ENCODE measurements around the gene FAT4. TPM values are rescaled to one million over a fixed set of nuclear protein-coding genes. Genes with fewer than 3 reads are reported as not detected.

The FAT4 gene
- total and polyA plus RNA-seq, 2 donors (not counting 3 experiments of a cell fraction or from before 2014, with no cell fraction given), result 16.4 to 39.1 TPM

- intact Hi-C loops (cut with micrococcal nuclease) (loop anchor here (10.0 kb wide), 1 partner anchor 1543 kb away; no protein-coding TSS in a partner anchor), dilution Hi-C loops (cut with MboI; ENCODE audit: extremely low pct_ligation_motif_present, low sequenced_read_pairs) (no loop called here)
- no peak for TF ChIP-seq EZH2 (IDR thresholded peaks at IDR 0.05; ENCODE audit: borderline replicate concordance, low read depth, low read length, severe bottlenecking)
- DNase-seq (ENCODE audit: low read depth, low spot score), result no peak
- Histone ChIP-seq H3K27me3 (ENCODE audit: control insufficient read depth in 2 of 2, insufficient read depth in 2 of 2, low read length in 2 of 2) (no peaks in the 10 kb centered on the region), H3K4me2 (ENCODE audit: insufficient read depth, low read length) (no peak overlapping the region), H4K20me1 (replicated peaks; ENCODE audit: control insufficient read depth, extremely low read depth, insufficient read depth, low read length) (no peaks in the 10 kb centered on the region), H3K9me1 (replicated peaks; ENCODE audit: control insufficient read depth, extremely low read depth, insufficient read depth, low read length) (no peaks in the 10 kb centered on the region), H3K36me3 (ENCODE audit: control insufficient read depth in 2 of 2, extremely low read depth in 1 of 2, insufficient read depth in 2 of 2, low read length in 2 of 2) (no peaks in the 10 kb centered on the region), H3K4me3 (replicated peaks in 1 of 3; ENCODE audit: insufficient read depth in 1 of 3, low read depth in 1 of 3, low read length in 3 of 3) (no peak overlapping the region), H3K27ac (ENCODE audit: insufficient read depth, low read depth, low read length) (no peak overlapping the region), H3K79me2 (ENCODE audit: control insufficient read depth, insufficient read depth, low read length) (peaks cover 11% of the 10 kb centered on the region), H3K9me3 (replicated peaks; ENCODE audit: control insufficient read depth, insufficient read depth, low read length) (no peaks in the 10 kb centered on the region), H3K9ac (replicated peaks; ENCODE audit: extremely low read depth, insufficient read depth, low read length) (no peak overlapping the region), H2AFZ (ENCODE audit: low read depth, low read length) (peak overlapping the region; percentile 22), H3K4me1 (ENCODE audit: control insufficient read depth, extremely low read depth, insufficient read depth, low read length) (peaks cover 9% of the 10 kb centered on the region)
- FAIRE-seq, result no peak
- ChIA-PET POLR2A (no interaction called here), CTCF (no interaction called here)
- no TSS peak for BruUV-seq (replicated peaks)
Measured at GRCh38 chr4:125311503-125311902, 3.3 kb upstream of the FAT4 start.

GRCh38 chr4:125313497-125313896 is 1.3 kb upstream of the FAT4 start:
- Histone ChIP-seq H3K27ac (ENCODE audit: insufficient read depth, low read depth, low read length) (no peak overlapping the region), H3K79me2 (ENCODE audit: control insufficient read depth, insufficient read depth, low read length) (peaks cover 29% of the 10 kb centered on the region), H3K36me3 (ENCODE audit: control insufficient read depth in 2 of 2, extremely low read depth in 1 of 2, insufficient read depth in 2 of 2, low read length in 2 of 2) (peaks cover 0 to 5% of the 10 kb centered on the region in 2 experiments), H3K4me3 (replicated peaks in 1 of 3; ENCODE audit: insufficient read depth in 1 of 3, low read depth in 1 of 3, low read length in 3 of 3) (peak overlapping the region in 1 of 3 experiments; percentile 3), H3K27me3 (ENCODE audit: control insufficient read depth in 2 of 2, insufficient read depth in 2 of 2, low read length in 2 of 2) (no peaks in the 10 kb centered on the region), H2AFZ (ENCODE audit: low read depth, low read length) (no peak overlapping the region), H3K9ac (replicated peaks; ENCODE audit: extremely low read depth, insufficient read depth, low read length) (peak overlapping the region; percentile 40), H4K20me1 (replicated peaks; ENCODE audit: control insufficient read depth, extremely low read depth, insufficient read depth, low read length) (no peaks in the 10 kb centered on the region), H3K9me1 (replicated peaks; ENCODE audit: control insufficient read depth, extremely low read depth, insufficient read depth, low read length) (no peaks in the 10 kb centered on the region), H3K4me1 (ENCODE audit: control insufficient read depth, extremely low read depth, insufficient read depth, low read length) (peaks cover 17% of the 10 kb centered on the region), H3K9me3 (replicated peaks; ENCODE audit: control insufficient read depth, insufficient read depth, low read length) (no peaks in the 10 kb centered on the region), H3K4me2 (ENCODE audit: insufficient read depth, low read length) (peak overlapping the region; percentile 70)
- peak; percentile 95 for DNase-seq (ENCODE audit: low read depth, low spot score)
- FAIRE-seq, result peak; percentile 91
- peak; percentile 63 to 65 for TF ChIP-seq CTCF (IDR thresholded peaks at IDR 0.05; ENCODE audit: extremely low read depth in 1 of 2, insufficient read depth in 1 of 2, low read depth in 1 of 2, low read length in 2 of 2)
- no peak for TF ChIP-seq MAX (IDR thresholded peaks at IDR 0.05; ENCODE audit: insufficient read depth, insufficient read length)
- ChIA-PET POLR2A (no interaction called here), CTCF (interaction anchor here (0.6 to 7.4 kb wide), 31 partner anchors 10 to 1644 kb away, joined by 3 to 215 read pairs (median 4); no protein-coding TSS in a partner anchor)
- dilution Hi-C loops (cut with MboI; ENCODE audit: extremely low pct_ligation_motif_present, low sequenced_read_pairs) (no loop called here), intact Hi-C loops (cut with micrococcal nuclease) (loop anchor here (1.0 to 10.0 kb wide), 2 partner anchors 438 to 1541 kb away; no protein-coding TSS in a partner anchor)
- no TSS peak for BruUV-seq (replicated peaks)
